Measurements from ENCODE around the gene SLC37A1.
"Not testable (repeated sequence)": the region's sequence is repeated elsewhere in the genome, so short reads cannot be mapped to it uniquely, and the experiment has no call there.

Gene SLC37A1

DNA sequence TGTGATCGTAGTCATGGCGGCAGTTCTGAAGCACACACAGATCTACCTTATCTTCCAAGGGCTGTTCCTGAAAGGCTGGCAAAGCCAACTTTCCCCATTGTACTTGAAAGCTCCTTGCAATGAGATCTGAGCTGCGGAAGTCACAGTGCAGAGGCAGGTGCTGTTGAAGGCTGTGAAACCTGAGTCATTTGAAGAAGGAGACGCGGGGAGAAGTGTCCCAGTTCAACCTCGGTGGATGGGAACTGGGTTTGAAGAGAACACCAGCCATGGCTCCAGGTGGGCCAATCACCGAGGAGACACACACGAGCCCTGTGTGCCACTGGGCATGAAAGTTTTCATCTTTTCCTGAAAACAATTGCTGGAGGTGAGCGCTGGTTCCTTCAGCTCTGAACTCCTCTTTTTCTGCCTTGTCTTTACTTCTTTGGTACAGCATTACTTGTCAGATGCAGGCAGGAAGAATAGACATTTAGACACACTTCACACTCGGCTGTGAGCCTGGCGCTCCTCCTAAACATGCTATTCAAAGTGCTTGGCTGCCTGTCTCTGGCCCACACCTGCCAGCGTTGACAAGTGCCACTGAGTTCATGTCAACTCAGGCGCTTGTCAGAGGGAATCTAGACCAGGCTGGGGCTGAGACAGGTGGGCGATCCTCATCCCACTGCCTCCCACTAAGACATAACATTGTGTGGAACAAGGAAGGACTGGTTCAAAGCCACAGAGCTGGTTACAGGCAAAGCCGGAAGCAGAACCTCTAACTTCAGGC is 114.1 kb downstream of the SLC37A1 start:
- TF ChIP-seq, protein P1, sequence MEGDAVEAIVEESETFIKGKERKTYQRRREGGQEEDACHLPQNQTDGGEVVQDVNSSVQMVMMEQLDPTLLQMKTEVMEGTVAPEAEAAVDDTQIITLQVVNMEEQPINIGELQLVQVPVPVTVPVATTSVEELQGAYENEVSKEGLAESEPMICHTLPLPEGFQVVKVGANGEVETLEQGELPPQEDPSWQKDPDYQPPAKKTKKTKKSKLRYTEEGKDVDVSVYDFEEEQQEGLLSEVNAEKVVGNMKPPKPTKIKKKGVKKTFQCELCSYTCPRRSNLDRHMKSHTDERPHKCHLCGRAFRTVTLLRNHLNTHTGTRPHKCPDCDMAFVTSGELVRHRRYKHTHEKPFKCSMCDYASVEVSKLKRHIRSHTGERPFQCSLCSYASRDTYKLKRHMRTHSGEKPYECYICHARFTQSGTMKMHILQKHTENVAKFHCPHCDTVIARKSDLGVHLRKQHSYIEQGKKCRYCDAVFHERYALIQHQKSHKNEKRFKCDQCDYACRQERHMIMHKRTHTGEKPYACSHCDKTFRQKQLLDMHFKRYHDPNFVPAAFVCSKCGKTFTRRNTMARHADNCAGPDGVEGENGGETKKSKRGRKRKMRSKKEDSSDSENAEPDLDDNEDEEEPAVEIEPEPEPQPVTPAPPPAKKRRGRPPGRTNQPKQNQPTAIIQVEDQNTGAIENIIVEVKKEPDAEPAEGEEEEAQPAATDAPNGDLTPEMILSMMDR (IDR thresholded peaks at IDR 0.05; ENCODE audit: insufficient read depth, low read depth, low read length, missing control alignments) = no peak
- DNase-seq (ENCODE audit: low read depth) = no peak
- H3K4me3 ChIP-seq (ENCODE audit: low read depth, low read length) = no peak overlapping the region

- DNase-seq (ENCODE audit: low read depth); H3K4me3 ChIP-seq (ENCODE audit: low read depth, low read length): not testable (repeated sequence)
These were observed 114.9 kb downstream of the SLC37A1 start for GRCh38 chr21:42628466-42629061.

DNA sequence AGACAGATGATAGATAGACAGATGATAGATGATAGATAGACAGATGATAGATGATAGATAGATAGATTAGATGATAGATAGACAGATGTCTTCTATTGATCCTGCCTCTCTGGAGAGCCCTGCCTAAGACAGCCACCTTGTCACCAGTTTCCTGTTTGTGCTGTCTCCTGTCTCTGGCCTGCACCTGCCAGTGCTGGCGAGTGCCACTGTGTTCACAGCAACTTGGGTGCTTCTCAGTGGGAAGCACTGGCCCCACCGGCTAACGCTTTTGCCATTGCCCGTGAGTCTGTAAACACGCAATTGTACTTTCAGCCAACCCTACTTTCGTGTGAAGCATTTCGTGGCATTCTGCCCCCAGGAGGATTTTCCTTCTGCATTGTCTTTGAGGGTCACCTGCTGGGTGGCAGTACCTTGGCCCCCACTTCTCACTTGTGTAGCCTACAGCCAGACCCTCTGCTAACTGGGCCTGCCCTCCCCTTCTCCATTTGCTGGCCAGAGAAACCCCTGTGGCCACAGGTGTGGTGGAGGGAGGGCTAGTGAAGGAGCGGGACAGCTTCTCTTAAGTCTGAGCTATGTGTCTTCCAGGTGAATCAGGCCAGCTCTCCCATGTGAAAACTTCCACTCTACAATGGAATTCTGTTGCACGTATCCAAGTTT is 116.4 kb downstream of the SLC37A1 start:
- no peak overlapping the region for H3K4me3 ChIP-seq (ENCODE audit: low read depth, low read length)
- DNase-seq (ENCODE audit: low read depth) = no peak
- TF ChIP-seq, protein P1 (IDR thresholded peaks at IDR 0.05; ENCODE audit: insufficient read depth, low read depth, low read length, missing control alignments) = no peak

- H3K4me3 ChIP-seq (ENCODE audit: low read depth, low read length) = no peak overlapping the region
- no peak for DNase-seq (ENCODE audit: low read depth)
- TF ChIP-seq, protein P1 (IDR thresholded peaks at IDR 0.05; ENCODE audit: insufficient read depth, low read depth, low read length, missing control alignments) = no peak
These were observed 117.0 kb downstream of the SLC37A1 start for GRCh38 chr21:42630626-42631025.

Data from GM12865 (cell line).